ENCODE measurements around the gene NUP93. TPM values are rescaled to one million over a fixed set of nuclear protein-coding genes. Genes with fewer than 3 reads are reported as not detected.

NUP93 gene
- 100 to 1,000 TPM; 161 to 172 TPM for total RNA-seq

DNA sequence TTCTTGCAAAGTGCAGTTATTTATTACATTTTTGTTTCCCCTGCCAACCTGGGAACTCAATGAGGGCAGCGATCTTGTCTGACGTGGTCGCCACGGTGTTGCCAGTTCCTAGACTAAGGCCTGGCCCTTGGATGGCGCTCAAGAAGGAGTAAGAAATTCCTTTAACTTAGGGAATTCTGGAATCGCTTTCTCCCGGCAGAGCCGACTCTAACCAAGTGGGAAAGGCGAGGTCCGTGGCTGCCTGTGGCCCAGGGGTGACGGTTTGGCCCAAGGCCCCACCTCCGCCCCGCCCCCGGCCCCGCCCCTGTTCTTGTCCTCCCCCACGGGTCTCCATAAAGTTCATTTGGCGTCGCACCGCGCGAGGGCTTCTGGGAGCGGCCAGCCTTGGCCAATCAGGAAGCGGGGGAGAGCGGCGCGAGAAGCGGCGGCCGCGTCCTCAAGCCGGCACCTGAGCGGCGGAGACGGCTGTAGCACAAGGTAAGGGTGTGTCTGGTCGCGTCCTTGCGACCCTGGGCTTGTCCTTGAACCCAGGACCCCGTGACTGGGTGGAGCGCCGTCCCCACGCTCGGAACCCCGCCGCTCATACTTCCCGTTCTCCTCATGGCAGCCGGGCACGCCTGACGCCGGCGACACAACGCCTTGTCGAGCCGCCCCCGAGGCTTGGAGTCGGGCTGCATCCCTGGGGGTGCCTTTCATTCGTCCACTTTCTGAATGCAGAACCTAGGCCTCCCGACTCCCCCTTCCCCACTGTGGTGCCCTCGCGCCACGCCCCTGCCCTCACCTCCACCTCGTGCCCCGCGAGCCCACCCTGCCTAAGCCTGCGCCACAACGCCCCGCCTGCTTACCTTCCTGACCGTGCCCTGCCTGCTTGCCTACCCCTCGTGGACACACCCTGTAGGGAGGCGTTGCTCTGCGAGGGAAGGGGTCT is at the start of gene NUP93:
TSS of gene NUP93 (plus strand) at position 395 of the 928 bp plus-strand sequence. CDS start 18,119 bp downstream, outside the sequence.
- intact Hi-C loops (cut with micrococcal nuclease) = loop anchor here (1.0 to 10.0 kb wide), 6 partner anchors 48 to 535 kb away; partner anchors contain the start of genes BBS2, GNAO1, HERPUD1 and MT1X
- CTCF ChIA-PET = no interaction called here
- peak within 1 kb of the TSS; percentile 78 for H3K27ac Mint-ChIP-seq
- H3K4me1 Mint-ChIP-seq (ENCODE audit: low read depth) = peaks cover 14% of the 10 kb centered on the region
- no peak within 1 kb of the TSS for H3K4me3 Mint-ChIP-seq
- H3K27me3 Mint-ChIP-seq (ENCODE audit: low read depth) = no peaks in the 10 kb centered on the region
- H3K36me3 Mint-ChIP-seq (ENCODE audit: low read depth) = no peaks in the 10 kb centered on the region
- peak; percentile 94 for DNase-seq
- no peaks in the 10 kb centered on the region for H3K9me3 Mint-ChIP-seq

GRCh38 chr16:56681939-56682702 is 47.8 kb upstream of the NUP93 start, which contains the start of gene MT1X:
MT1X (plus strand) TSS chr16:56682470; CDS start chr16:56682541, 71 bp downstream.
- Mint-ChIP-seq H3K4me1 (ENCODE audit: low read depth) (peaks cover 19% of the 10 kb centered on the region), H3K4me3 (peak within 1 kb of the TSS; percentile 92), H3K27me3 (ENCODE audit: low read depth) (no peaks in the 10 kb centered on the region), H3K36me3 (ENCODE audit: low read depth) (peaks cover 4% of the 10 kb centered on the region), H3K27ac (peak within 1 kb of the TSS; percentile 96), H3K9me3 (peaks cover 3% of the 10 kb centered on the region)
- CTCF ChIA-PET = interaction anchor here (1.0 to 3.9 kb wide), 4 partner anchors 8 to 106 kb away, joined by 3 to 19 read pairs (median 4); no protein-coding TSS in a partner anchor
- intact Hi-C loops (cut with micrococcal nuclease) = loop anchor here (1.0 to 5.0 kb wide), 12 partner anchors 8 to 325 kb away; partner anchors contain the start of genes HERPUD1, MT1E, MT1F and MT1G
- peak; percentile 95 for DNase-seq

DNA sequence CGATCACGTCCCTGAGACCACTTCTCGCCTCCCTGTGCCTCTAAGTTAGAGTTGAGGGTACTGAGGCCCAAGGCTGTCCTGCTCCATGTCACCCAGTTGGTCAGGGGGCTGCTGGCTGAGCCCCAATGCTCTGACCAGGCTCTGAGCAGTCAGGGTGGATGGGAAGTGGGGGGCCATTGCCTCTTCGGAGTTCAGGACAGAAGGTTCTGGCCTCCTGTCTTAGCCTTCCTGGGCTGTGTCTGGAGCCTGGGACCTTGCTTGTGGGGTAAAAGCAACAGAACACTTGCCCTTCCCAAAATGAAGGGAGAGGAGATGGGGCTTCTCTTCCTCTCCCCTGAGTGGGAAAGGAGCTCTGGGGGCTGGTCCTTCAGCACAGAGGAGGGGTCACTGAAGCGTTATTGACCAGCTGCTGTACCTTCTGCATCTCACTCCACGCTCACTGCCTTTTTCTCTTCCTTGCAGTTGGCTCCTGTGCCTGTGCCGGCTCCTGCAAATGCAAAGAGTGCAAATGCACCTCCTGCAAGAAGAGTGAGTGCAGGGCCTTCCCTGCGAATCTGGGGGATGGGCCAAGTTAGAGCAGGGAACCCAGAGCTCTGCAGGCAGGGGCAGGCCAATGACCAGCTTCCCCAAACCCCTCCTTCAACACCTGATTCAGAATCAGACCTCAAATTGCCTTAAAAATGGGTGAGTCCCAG is 47.1 kb upstream of the NUP93 start:
- peak; percentile 28 for DNase-seq
- peak overlapping the region; percentile 92 for H3K4me3 Mint-ChIP-seq
- CTCF ChIA-PET = interaction anchor here (1.2 to 3.9 kb wide), 4 partner anchors 9 to 169 kb away, joined by 3 to 19 read pairs (median 4); no protein-coding TSS in a partner anchor

DNA sequence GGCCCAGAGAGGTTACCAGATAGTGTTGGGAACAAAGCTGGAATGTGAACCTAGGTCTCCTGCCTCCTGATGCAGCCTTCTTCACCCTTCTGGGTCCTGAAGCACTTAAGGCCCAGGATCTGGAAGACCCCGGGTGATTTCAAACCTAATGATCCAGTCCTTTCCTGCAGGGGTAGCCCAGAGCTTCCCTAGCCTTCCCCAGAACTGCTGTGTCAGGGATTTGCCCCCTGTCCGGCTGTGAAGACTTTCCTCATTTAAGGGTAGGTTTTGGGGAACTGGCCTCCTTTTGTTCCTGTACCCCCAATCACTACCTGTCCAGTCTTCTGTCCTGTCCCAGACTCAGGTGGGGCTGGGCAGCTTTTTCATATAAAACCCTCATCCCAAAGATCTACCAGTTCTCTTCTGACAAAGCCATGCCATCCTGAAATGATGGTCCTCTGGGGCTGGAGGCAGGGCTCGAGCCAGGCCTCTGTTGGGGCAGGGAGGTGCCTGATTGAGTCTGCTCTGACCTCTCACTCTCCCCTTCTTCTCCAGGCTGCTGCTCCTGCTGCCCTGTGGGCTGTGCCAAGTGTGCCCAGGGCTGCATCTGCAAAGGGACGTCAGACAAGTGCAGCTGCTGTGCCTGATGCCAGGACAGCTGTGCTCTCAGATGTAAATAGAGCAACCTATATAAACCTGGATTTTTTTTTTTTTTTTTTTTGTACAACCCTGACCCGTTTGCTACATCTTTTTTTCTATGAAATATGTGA is 46.3 kb upstream of the NUP93 start:
- DNase-seq = no peak
- H3K9me3 Mint-ChIP-seq = peaks cover 3% of the 10 kb centered on the region
- no peaks in the 10 kb centered on the region for H3K27me3 Mint-ChIP-seq (ENCODE audit: low read depth)
- intact Hi-C loops (cut with micrococcal nuclease) = loop anchor here (2.0 to 5.0 kb wide), 2 partner anchors 19 to 249 kb away; partner anchors contain the start of gene HERPUD1
- H3K4me1 Mint-ChIP-seq (ENCODE audit: low read depth) = peaks cover 19% of the 10 kb centered on the region
- H3K27ac Mint-ChIP-seq = no peak overlapping the region
- H3K36me3 Mint-ChIP-seq (ENCODE audit: low read depth) = peaks cover 6% of the 10 kb centered on the region
- peak overlapping the region; percentile 92 for H3K4me3 Mint-ChIP-seq
- CTCF ChIA-PET = interaction anchor here (0.6 to 3.9 kb wide), 5 partner anchors 19 to 490 kb away, joined by 3 to 19 read pairs (median 5); no protein-coding TSS in a partner anchor

More for the DNA sequence above, 47.1 kb upstream of the NUP93 start:
- H3K36me3 Mint-ChIP-seq (ENCODE audit: low read depth) = peaks cover 4% of the 10 kb centered on the region
- peaks cover 19% of the 10 kb centered on the region for H3K4me1 Mint-ChIP-seq (ENCODE audit: low read depth)
- H3K27ac Mint-ChIP-seq = peak overlapping the region; percentile 83
- H3K9me3 Mint-ChIP-seq = peaks cover 3% of the 10 kb centered on the region
- intact Hi-C loops (cut with micrococcal nuclease) = loop anchor here (1.0 to 5.0 kb wide), 12 partner anchors 9 to 326 kb away; partner anchors contain the start of genes HERPUD1, MT1E, MT1F and MT1G
- no peaks in the 10 kb centered on the region for H3K27me3 Mint-ChIP-seq (ENCODE audit: low read depth)

GRCh38 chr16:56684256-56684925 is 45.5 kb upstream of the NUP93 start:
- Mint-ChIP-seq H3K9me3 (peaks cover 3% of the 10 kb centered on the region), H3K27me3 (ENCODE audit: low read depth) (no peaks in the 10 kb centered on the region), H3K36me3 (ENCODE audit: low read depth) (peaks cover 6% of the 10 kb centered on the region), H3K27ac (no peak overlapping the region), H3K4me3 (no peak overlapping the region), H3K4me1 (ENCODE audit: low read depth) (peaks cover 19% of the 10 kb centered on the region)
- intact Hi-C loops (cut with micrococcal nuclease) = loop anchor here (5.0 kb wide), 1 partner anchor 248 kb away; the partner anchor contains the start of gene HERPUD1
- CTCF ChIA-PET = interaction anchor here (0.6 to 3.9 kb wide), 3 partner anchors 18 to 207 kb away, joined by 4 to 19 read pairs (median 6); no protein-coding TSS in a partner anchor
- DNase-seq = no peak

- H3K36me3 Mint-ChIP-seq (ENCODE audit: low read depth) = peaks cover 6% of the 10 kb centered on the region
- CTCF ChIA-PET = interaction anchor here (1.9 to 3.9 kb wide), 2 partner anchors 17 to 42 kb away, joined by 6 to 19 read pairs; no protein-coding TSS in a partner anchor
- intact Hi-C loops (cut with micrococcal nuclease) = loop anchor here (5.0 kb wide), 1 partner anchor 247 kb away; the partner anchor contains the start of gene HERPUD1
These were observed 44.9 kb upstream of the NUP93 start for GRCh38 chr16:56684926-56685590.

DNA sequence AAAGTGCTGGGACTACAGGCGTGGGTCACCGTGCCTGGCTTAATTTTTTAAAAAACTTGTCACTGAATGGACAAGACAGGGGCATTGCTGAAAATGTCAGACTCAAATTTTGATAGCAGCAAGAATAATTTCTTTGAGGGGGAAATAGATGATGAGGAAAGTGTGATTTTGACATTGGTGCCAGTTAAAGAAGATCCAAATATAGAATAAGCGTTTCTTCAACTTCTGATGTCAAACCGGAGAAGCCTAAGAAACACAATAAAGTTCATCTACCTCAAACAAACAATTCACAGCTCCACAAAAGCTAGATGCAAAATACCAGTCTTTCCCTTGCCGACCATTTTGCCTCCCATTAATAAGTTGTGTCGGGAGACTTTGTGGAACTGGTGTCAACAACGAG is 43.2 kb upstream of the NUP93 start:
- Mint-ChIP-seq H3K27ac (no peak overlapping the region), H3K36me3 (ENCODE audit: low read depth) (peaks cover 6% of the 10 kb centered on the region), H3K4me3 (no peak overlapping the region), H3K4me1 (ENCODE audit: low read depth) (peaks cover 16% of the 10 kb centered on the region), H3K27me3 (ENCODE audit: low read depth) (no peaks in the 10 kb centered on the region), H3K9me3 (peaks cover 3% of the 10 kb centered on the region)
- CTCF ChIA-PET = no interaction called here
- DNase-seq = no peak
- intact Hi-C loops (cut with micrococcal nuclease) = no loop called here

More at GRCh38 chr16:56684926-56685590, 44.9 kb upstream of the NUP93 start:
- Mint-ChIP-seq H3K4me3 (no peak overlapping the region), H3K9me3 (peaks cover 3% of the 10 kb centered on the region), H3K4me1 (ENCODE audit: low read depth) (peaks cover 19% of the 10 kb centered on the region), H3K27ac (no peak overlapping the region), H3K27me3 (ENCODE audit: low read depth) (no peaks in the 10 kb centered on the region)
- DNase-seq = no peak

GRCh38 chr16:56688762-56689161 is 41.2 kb upstream of the NUP93 start:
- Mint-ChIP-seq H3K4me3 (no peak overlapping the region), H3K27me3 (ENCODE audit: low read depth) (no peaks in the 10 kb centered on the region), H3K27ac (no peak overlapping the region), H3K36me3 (ENCODE audit: low read depth) (peaks cover 6% of the 10 kb centered on the region), H3K4me1 (ENCODE audit: low read depth) (peaks cover 6% of the 10 kb centered on the region), H3K9me3 (peaks cover 3% of the 10 kb centered on the region)
- intact Hi-C loops (cut with micrococcal nuclease) = no loop called here
- CTCF ChIA-PET = interaction anchor here (0.6 to 1.1 kb wide), 2 partner anchors 13 to 18 kb away, joined by 3 to 6 read pairs; no protein-coding TSS in a partner anchor
- no peak for DNase-seq

DNA sequence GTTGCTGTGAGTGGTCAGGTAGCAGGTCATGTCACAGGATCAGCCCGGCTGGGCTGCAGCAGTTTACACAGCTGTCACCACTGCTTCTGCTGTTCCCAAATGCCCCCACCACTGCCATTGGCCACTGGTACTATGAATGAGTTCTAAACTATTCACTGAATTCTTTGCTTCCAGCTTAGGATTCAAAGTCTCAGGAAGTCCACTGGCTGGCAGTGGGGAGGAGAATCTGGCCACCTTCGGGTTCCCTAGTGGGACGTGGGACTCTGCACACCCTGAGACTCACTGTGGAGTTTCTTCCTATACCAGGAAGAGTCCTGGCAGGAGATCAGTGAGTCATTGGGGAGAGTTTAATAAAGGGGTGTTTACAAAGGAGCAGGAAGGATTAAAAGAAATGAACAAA is 40.8 kb upstream of the NUP93 start:
- Mint-ChIP-seq H3K36me3 (ENCODE audit: low read depth) (peaks cover 6% of the 10 kb centered on the region), H3K27ac (no peak overlapping the region), H3K9me3 (peaks cover 3% of the 10 kb centered on the region), H3K4me1 (ENCODE audit: low read depth) (peaks cover 2% of the 10 kb centered on the region), H3K4me3 (no peak overlapping the region), H3K27me3 (ENCODE audit: low read depth) (no peaks in the 10 kb centered on the region)
- CTCF ChIA-PET = interaction anchor here (0.6 to 1.6 kb wide), 3 partner anchors 12 to 18 kb away, joined by 3 to 6 read pairs (median 4); no protein-coding TSS in a partner anchor
- intact Hi-C loops (cut with micrococcal nuclease) = no loop called here
- no peak for DNase-seq

Data from activated naive CD4-positive, alpha-beta T cell treated with anti-CD3 and anti-CD28 coated beads for 36 hours (primary cell).